GM23338 (cell line): ENCODE data around the gene CNOT6L. TPM values are rescaled to one million over a fixed set of nuclear protein-coding genes. Genes with fewer than 3 reads are reported as not detected.

Experiments used
- ATAC-seq: fragments of 200-7000 bp; cut with Tn5 transposase; 3 replicates; pipeline ENCODE4 v1.9.1; 2020
- DNase-seq: peaks from one replicate; pipeline ENCODE4 v3.0.0-alpha.2; 2015; ENCODE audit warnings: low spot score
- H2AFZ ChIP-seq: fragments of 200-600 bp; sonication (generic); 2 replicates; pipeline ENCODE4 v1.8.0; 2016; ENCODE audit warnings: antibody characterized with exemption, mild to moderate bottlenecking, moderate library complexity
- H3F3A ChIP-seq: fragments of 200-600 bp; sonication (generic); replicated peaks from 2 replicates; pipeline ENCODE4 v1.8.0; 2017; ENCODE audit warnings: antibody characterized with exemption, mixed run types, low read depth
- H3K27ac ChIP-seq: fragments of 200-600 bp; sonication (generic); 2 replicates; pipeline ENCODE4 v1.6.1; 2016; ENCODE audit warnings: low read depth
- H3K27me3 ChIP-seq: fragments of 200-600 bp; sonication (generic); 2 replicates; pipeline ENCODE4 v1.8.0; 2016; ENCODE audit warnings: mild to moderate bottlenecking, mixed run types, moderate library complexity; ENCODE audit not compliant: insufficient read depth
- H3K36me3 ChIP-seq: fragments of 200-600 bp; sonication (generic); 2 replicates; pipeline ENCODE4 v1.8.0; 2016; ENCODE audit warnings: mild to moderate bottlenecking; ENCODE audit not compliant: insufficient read depth
- H3K4me1 ChIP-seq: fragments of 200-600 bp; sonication (generic); 2 replicates; pipeline ENCODE4 v1.8.0; 2016; ENCODE audit warnings: mild to moderate bottlenecking, moderate library complexity; ENCODE audit not compliant: insufficient read depth
- H3K4me2 ChIP-seq: fragments of 200-600 bp; sonication (generic); 2 replicates; pipeline ENCODE4 v1.7.1; 2017; ENCODE audit warnings: mixed run types
- H3K4me3 ChIP-seq: fragments of 200-600 bp; sonication (generic); 2 replicates; pipeline ENCODE4 v1.6.1; 2016; ENCODE audit warnings: mixed run types
- H3K79me2 ChIP-seq: fragments of 200-600 bp; sonication (generic); replicated peaks from 2 replicates; pipeline ENCODE4 v1.8.0; 2017; ENCODE audit warnings: mild to moderate bottlenecking; ENCODE audit not compliant: insufficient read depth
- H3K9me2 ChIP-seq: fragments of 200-600 bp; sonication (generic); 2 replicates; pipeline ENCODE4 v1.8.0; 2017; ENCODE audit not compliant: insufficient read depth
- H4K20me1 ChIP-seq: fragments of 200-600 bp; sonication (generic); replicated peaks from 2 replicates; pipeline ENCODE4 v1.8.0; 2017; ENCODE audit warnings: mild to moderate bottlenecking; ENCODE audit not compliant: insufficient read depth
- H3K27ac Mint-ChIP-seq: 2 replicates; pipeline ENCODE4 v1.8.0; 2020; ENCODE audit warnings: inconsistent platforms, mild to moderate bottlenecking, moderate library complexity, mixed read lengths
- H3K27me3 Mint-ChIP-seq: 3 replicates; pipeline ENCODE4 v1.8.0; 2022; ENCODE audit warnings: low read depth, mild to moderate bottlenecking, moderate library complexity, mixed read lengths, inconsistent platforms; ENCODE audit not compliant: insufficient read depth, poor library complexity
- H3K36me3 Mint-ChIP-seq: 3 replicates; pipeline ENCODE4 v1.8.0; 2021; ENCODE audit warnings: low read depth, mild to moderate bottlenecking, inconsistent platforms, moderate library complexity, mixed read lengths
- H3K4me1 Mint-ChIP-seq: 3 replicates; pipeline ENCODE4 v1.8.0; 2020; ENCODE audit warnings: mild to moderate bottlenecking, inconsistent platforms, mixed read lengths
- H3K4me3 Mint-ChIP-seq: 3 replicates; pipeline ENCODE4 v1.8.0; 2021; ENCODE audit warnings: moderate library complexity, mild to moderate bottlenecking, inconsistent platforms, mixed read lengths
- H3K9me3 Mint-ChIP-seq: 3 replicates; pipeline ENCODE4 v1.8.0; 2020; ENCODE audit warnings: moderate library complexity, mild to moderate bottlenecking, inconsistent platforms, mixed read lengths
- CREB1 ChIP-seq: fragments of 250-450 bp; sonication (Bioruptor Pico); IDR thresholded peaks from 2 replicates; pipeline ENCODE4 v1.5.0; 2020; ENCODE audit warnings: low read depth, mild to moderate bottlenecking, moderate library complexity
- ETS1 ChIP-seq: IDR thresholded peaks from 2 replicates; pipeline ENCODE4 v1.6.1; 2016; ENCODE audit warnings: antibody characterized with exemption
- EZH2 ChIP-seq: fragments of 200-600 bp; sonication (generic); IDR thresholded peaks from one replicate; pipeline ENCODE4 v1.8.0; 2017; ENCODE audit warnings: antibody characterized with exemption, mild to moderate bottlenecking, low read depth; ENCODE audit not compliant: unreplicated experiment
- EZH2phosphoT487 ChIP-seq: fragments of 200-600 bp; sonication (generic); IDR thresholded peaks from one replicate; pipeline ENCODE4 v1.8.1; 2018; ENCODE audit warnings: antibody characterized with exemption; ENCODE audit not compliant: unreplicated experiment
- JUNB ChIP-seq: IDR thresholded peaks from one replicate; pipeline ENCODE4 v1.6.1; 2016; ENCODE audit warnings: antibody characterized with exemption; ENCODE audit not compliant: unreplicated experiment
- NANOG ChIP-seq: IDR thresholded peaks from 2 replicates; pipeline ENCODE4 v1.6.1; 2016; ENCODE audit warnings: antibody characterized with exemption, borderline replicate concordance
- POLR2AphosphoS5 ChIP-seq: IDR thresholded peaks from 2 replicates; pipeline ENCODE4 v1.6.1; 2016; ENCODE audit warnings: antibody characterized with exemption, low read depth
- STAT1 ChIP-seq: IDR thresholded peaks from one replicate; pipeline ENCODE4 v1.6.1; 2016; ENCODE audit warnings: antibody characterized with exemption; ENCODE audit not compliant: unreplicated experiment
- ZNF114 ChIP-seq: fragments of 250-450 bp; sonication (Bioruptor Pico); IDR thresholded peaks from 2 replicates; pipeline ENCODE4 v1.5.0; 2020; ENCODE audit warnings: mild to moderate bottlenecking, moderate library complexity
- ZNF331 ChIP-seq: fragments of 250-450 bp; sonication (Bioruptor Pico); IDR thresholded peaks from 2 replicates; pipeline ENCODE4 v1.5.0; 2020; ENCODE audit warnings: low read depth, mild to moderate bottlenecking, moderate library complexity
- polyA plus RNA-seq: library from polyadenylated mRNA; unstranded; fragments of >200 nt; fragmentation: Nextera tagmentation; extraction: Ambion mirVana; gene quantifications from 2 replicates; pipeline ENCODE4 v1.2.1, GENCODE V29; 2016
- total RNA-seq: library from RNA; depleted of rRNA; stranded (reverse); fragments of >200 nt; shearing (Covaris generic); gene quantifications from 2 replicates; pipeline ENCODE4 v1.2.3, GENCODE V29; 2014
- TF ChIP-seq, protein P1 (sequence below): fragments of 250-450 bp; sonication (Bioruptor Pico); IDR thresholded peaks from 2 replicates; pipeline ENCODE4 v1.5.0; 2020; ENCODE audit warnings: mild to moderate bottlenecking, moderate library complexity
- TF ChIP-seq, protein P2 (sequence below): IDR thresholded peaks from one replicate; pipeline ENCODE4 v1.6.1; 2018; ENCODE audit warnings: antibody characterized with exemption; ENCODE audit not compliant: unreplicated experiment
- TF ChIP-seq, protein P3 (sequence below), 2 experiments: fragments of 200-600 bp in 1 of 2; sonication (generic) in 1 of 2; conservative IDR thresholded peaks; 2 replicates each; pipeline versions ENCODE4 v1.5.1 to v1.6.1; 2016 to 2017; ENCODE audit warnings: antibody characterized with exemption in 2 of 2, low read depth in 2 of 2, mild to moderate bottlenecking in 2 of 2, moderate library complexity in 1 of 2

CNOT6L gene
- total and polyA plus RNA-seq, 2 experiments from 2014 or later: 3.2 to 13.9 TPM

DNA sequence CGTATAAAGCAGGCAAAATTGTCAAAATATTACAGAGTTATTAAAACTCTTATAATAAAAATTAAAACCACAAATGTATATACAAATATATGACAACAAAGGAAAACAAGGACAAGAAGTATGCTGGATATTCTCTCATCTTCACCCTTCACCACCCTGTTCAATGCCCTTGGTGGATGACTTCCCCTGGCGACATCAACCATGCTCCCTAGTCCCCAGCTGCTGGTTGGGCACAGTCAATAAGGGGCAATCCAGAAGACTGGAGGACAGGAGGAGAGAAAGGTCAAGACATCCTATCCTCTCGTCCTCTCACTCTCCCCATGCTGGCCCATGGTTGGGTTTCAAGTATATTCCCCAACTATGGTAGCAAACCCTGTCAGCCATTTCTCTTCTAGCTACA is 142.3 kb downstream of the CNOT6L start:
- no peaks in the 10 kb centered on the region for H3K9me3 Mint-ChIP-seq
- Histone ChIP-seq H3K9me2 (peaks cover 9% of the 10 kb centered on the region; the same call in 1 of the 2 replicates), H3K4me2 (no peak overlapping the region), H3K4me3 (no peak overlapping the region), H3K27ac (no peak overlapping the region), H3F3A (no peaks in the 10 kb centered on the region), H3K36me3 (no peaks in the 10 kb centered on the region), H3K79me2 (no peaks in the 10 kb centered on the region), H3K27me3 (no peaks in the 10 kb centered on the region), H3K4me1 (peaks cover 7% of the 10 kb centered on the region; the same call in 1 of the 2 replicates), H2AFZ (0 out of 2 replicates have a peak overlapping the region, but pooled peaks have one; percentile 18), H4K20me1 (no peaks in the 10 kb centered on the region)
- DNase-seq: no peak
- no peak overlapping the region for H3K4me3 Mint-ChIP-seq
- H3K36me3 Mint-ChIP-seq: no peaks in the 10 kb centered on the region
- TF ChIP-seq, protein P1, sequence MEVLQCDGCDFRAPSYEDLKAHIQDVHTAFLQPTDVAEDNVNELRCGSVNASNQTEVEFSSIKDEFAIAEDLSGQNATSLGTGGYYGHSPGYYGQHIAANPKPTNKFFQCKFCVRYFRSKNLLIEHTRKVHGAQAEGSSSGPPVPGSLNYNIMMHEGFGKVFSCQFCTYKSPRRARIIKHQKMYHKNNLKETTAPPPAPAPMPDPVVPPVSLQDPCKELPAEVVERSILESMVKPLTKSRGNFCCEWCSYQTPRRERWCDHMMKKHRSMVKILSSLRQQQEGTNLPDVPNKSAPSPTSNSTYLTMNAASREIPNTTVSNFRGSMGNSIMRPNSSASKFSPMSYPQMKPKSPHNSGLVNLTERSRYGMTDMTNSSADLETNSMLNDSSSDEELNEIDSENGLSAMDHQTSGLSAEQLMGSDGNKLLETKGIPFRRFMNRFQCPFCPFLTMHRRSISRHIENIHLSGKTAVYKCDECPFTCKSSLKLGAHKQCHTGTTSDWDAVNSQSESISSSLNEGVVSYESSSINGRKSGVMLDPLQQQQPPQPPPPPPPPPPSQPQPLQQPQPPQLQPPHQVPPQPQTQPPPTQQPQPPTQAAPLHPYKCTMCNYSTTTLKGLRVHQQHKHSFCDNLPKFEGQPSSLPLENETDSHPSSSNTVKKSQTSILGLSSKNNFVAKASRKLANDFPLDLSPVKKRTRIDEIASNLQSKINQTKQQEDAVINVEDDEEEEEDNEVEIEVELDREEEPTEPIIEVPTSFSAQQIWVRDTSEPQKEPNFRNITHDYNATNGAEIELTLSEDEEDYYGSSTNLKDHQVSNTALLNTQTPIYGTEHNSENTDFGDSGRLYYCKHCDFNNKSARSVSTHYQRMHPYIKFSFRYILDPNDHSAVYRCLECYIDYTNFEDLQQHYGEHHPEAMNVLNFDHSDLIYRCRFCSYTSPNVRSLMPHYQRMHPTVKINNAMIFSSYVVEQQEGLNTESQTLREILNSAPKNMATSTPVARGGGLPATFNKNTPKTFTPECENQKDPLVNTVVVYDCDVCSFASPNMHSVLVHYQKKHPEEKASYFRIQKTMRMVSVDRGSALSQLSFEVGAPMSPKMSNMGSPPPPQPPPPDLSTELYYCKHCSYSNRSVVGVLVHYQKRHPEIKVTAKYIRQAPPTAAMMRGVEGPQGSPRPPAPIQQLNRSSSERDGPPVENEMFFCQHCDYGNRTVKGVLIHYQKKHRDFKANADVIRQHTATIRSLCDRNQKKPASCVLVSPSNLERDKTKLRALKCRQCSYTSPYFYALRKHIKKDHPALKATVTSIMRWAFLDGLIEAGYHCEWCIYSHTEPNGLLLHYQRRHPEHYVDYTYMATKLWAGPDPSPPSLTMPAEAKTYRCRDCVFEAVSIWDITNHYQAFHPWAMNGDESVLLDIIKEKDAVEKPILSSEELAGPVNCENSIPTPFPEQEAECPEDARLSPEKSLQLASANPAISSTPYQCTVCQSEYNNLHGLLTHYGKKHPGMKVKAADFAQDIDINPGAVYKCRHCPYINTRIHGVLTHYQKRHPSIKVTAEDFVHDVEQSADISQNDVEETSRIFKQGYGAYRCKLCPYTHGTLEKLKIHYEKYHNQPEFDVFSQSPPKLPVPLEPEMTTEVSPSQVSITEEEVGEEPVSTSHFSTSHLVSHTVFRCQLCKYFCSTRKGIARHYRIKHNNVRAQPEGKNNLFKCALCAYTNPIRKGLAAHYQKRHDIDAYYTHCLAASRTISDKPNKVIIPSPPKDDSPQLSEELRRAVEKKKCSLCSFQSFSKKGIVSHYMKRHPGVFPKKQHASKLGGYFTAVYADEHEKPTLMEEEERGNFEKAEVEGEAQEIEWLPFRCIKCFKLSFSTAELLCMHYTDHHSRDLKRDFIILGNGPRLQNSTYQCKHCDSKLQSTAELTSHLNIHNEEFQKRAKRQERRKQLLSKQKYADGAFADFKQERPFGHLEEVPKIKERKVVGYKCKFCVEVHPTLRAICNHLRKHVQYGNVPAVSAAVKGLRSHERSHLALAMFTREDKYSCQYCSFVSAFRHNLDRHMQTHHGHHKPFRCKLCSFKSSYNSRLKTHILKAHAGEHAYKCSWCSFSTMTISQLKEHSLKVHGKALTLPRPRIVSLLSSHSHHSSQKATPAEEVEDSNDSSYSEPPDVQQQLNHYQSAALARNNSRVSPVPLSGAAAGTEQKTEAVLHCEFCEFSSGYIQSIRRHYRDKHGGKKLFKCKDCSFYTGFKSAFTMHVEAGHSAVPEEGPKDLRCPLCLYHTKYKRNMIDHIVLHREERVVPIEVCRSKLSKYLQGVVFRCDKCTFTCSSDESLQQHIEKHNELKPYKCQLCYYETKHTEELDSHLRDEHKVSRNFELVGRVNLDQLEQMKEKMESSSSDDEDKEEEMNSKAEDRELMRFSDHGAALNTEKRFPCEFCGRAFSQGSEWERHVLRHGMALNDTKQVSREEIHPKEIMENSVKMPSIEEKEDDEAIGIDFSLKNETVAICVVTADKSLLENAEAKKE (CRISPR knock-in tag): no peak
- no peak for TF ChIP-seq EZH2
- TF ChIP-seq, protein P2, sequence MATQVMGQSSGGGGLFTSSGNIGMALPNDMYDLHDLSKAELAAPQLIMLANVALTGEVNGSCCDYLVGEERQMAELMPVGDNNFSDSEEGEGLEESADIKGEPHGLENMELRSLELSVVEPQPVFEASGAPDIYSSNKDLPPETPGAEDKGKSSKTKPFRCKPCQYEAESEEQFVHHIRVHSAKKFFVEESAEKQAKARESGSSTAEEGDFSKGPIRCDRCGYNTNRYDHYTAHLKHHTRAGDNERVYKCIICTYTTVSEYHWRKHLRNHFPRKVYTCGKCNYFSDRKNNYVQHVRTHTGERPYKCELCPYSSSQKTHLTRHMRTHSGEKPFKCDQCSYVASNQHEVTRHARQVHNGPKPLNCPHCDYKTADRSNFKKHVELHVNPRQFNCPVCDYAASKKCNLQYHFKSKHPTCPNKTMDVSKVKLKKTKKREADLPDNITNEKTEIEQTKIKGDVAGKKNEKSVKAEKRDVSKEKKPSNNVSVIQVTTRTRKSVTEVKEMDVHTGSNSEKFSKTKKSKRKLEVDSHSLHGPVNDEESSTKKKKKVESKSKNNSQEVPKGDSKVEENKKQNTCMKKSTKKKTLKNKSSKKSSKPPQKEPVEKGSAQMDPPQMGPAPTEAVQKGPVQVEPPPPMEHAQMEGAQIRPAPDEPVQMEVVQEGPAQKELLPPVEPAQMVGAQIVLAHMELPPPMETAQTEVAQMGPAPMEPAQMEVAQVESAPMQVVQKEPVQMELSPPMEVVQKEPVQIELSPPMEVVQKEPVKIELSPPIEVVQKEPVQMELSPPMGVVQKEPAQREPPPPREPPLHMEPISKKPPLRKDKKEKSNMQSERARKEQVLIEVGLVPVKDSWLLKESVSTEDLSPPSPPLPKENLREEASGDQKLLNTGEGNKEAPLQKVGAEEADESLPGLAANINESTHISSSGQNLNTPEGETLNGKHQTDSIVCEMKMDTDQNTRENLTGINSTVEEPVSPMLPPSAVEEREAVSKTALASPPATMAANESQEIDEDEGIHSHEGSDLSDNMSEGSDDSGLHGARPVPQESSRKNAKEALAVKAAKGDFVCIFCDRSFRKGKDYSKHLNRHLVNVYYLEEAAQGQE: no peak
- no peak for TF ChIP-seq EZH2phosphoT487
- TF ChIP-seq ETS1: no peak
- TF ChIP-seq ZNF114 (CRISPR knock-in tag): no peak
- no peak for TF ChIP-seq POLR2AphosphoS5
- no peak for TF ChIP-seq ZNF331 (CRISPR knock-in tag)
- TF ChIP-seq, protein P3, sequence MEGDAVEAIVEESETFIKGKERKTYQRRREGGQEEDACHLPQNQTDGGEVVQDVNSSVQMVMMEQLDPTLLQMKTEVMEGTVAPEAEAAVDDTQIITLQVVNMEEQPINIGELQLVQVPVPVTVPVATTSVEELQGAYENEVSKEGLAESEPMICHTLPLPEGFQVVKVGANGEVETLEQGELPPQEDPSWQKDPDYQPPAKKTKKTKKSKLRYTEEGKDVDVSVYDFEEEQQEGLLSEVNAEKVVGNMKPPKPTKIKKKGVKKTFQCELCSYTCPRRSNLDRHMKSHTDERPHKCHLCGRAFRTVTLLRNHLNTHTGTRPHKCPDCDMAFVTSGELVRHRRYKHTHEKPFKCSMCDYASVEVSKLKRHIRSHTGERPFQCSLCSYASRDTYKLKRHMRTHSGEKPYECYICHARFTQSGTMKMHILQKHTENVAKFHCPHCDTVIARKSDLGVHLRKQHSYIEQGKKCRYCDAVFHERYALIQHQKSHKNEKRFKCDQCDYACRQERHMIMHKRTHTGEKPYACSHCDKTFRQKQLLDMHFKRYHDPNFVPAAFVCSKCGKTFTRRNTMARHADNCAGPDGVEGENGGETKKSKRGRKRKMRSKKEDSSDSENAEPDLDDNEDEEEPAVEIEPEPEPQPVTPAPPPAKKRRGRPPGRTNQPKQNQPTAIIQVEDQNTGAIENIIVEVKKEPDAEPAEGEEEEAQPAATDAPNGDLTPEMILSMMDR (conservative IDR thresholded peaks at IDR 0.05; ENCODE audit: low read depth in 2 of 2): no peak
- TF ChIP-seq JUNB: no peak
- TF ChIP-seq CREB1 (CRISPR knock-in tag): no peak
- no peak for TF ChIP-seq NANOG
- TF ChIP-seq STAT1: no peak
- ATAC-seq: no peak
- peaks cover 5% of the 10 kb centered on the region for H3K4me1 Mint-ChIP-seq
- H3K27ac Mint-ChIP-seq: no peak overlapping the region
- no peaks in the 10 kb centered on the region for H3K27me3 Mint-ChIP-seq
